Measurements from ENCODE around the gene INO80B.

GRCh38 chr2:74436848-74437695 is 17.8 kb upstream of the INO80B start:
- TF ChIP-seq CTCF (IDR thresholded peaks at IDR 0.05) (no peak), POLR2AphosphoS5 (IDR thresholded peaks at IDR 0.05) (no peak)
